Ishikawa (cell line): Measurements from ENCODE around the gene PATL2.

Experiments used
- CEBPB ChIP-seq: IDR thresholded peaks from 2 replicates; pipeline ENCODE4 v1.6.1; 2012
- CREB1 ChIP-seq: IDR thresholded peaks from 2 replicates; pipeline ENCODE4 v1.6.1; 2012; ENCODE audit warnings: low read depth
- EGR1 ChIP-seq: IDR thresholded peaks from 2 replicates; pipeline ENCODE4 v1.6.1; 2012
- EP300 ChIP-seq: IDR thresholded peaks from 2 replicates; pipeline ENCODE4 v1.6.1; 2012; ENCODE audit warnings: borderline replicate concordance
- FOXM1 ChIP-seq: IDR thresholded peaks from 2 replicates; pipeline ENCODE4 v1.6.1; 2012; ENCODE audit warnings: low read depth, borderline replicate concordance
- MAX ChIP-seq: IDR thresholded peaks from 2 replicates; pipeline ENCODE4 v1.6.1; 2012
- NFIC ChIP-seq: IDR thresholded peaks from 2 replicates; pipeline ENCODE4 v1.6.1; 2012
- RAD21 ChIP-seq: IDR thresholded peaks from 2 replicates; pipeline ENCODE4 v1.6.1; 2012; ENCODE audit warnings: low read depth
- REST ChIP-seq: IDR thresholded peaks from 2 replicates; pipeline ENCODE4 v1.6.1; 2012; ENCODE audit warnings: low read depth, mild to moderate bottlenecking
- TAF1 ChIP-seq: IDR thresholded peaks from 2 replicates; pipeline ENCODE4 v1.6.1; 2012; ENCODE audit warnings: low read depth, mild to moderate bottlenecking
- TCF12 ChIP-seq: IDR thresholded peaks from 2 replicates; pipeline ENCODE4 v1.6.1; 2012; ENCODE audit warnings: low read depth
- TEAD4 ChIP-seq: IDR thresholded peaks from 2 replicates; pipeline ENCODE4 v1.6.1; 2012
- USF1 ChIP-seq: IDR thresholded peaks from 2 replicates; pipeline ENCODE4 v1.6.1; 2012
- YY1 ChIP-seq: IDR thresholded peaks from 2 replicates; pipeline ENCODE4 v1.6.1; 2012; ENCODE audit warnings: low read depth
- ZBTB7A ChIP-seq: IDR thresholded peaks from 2 replicates; pipeline ENCODE4 v1.6.1; 2012; ENCODE audit warnings: low read depth

Gene PATL2

DNA sequence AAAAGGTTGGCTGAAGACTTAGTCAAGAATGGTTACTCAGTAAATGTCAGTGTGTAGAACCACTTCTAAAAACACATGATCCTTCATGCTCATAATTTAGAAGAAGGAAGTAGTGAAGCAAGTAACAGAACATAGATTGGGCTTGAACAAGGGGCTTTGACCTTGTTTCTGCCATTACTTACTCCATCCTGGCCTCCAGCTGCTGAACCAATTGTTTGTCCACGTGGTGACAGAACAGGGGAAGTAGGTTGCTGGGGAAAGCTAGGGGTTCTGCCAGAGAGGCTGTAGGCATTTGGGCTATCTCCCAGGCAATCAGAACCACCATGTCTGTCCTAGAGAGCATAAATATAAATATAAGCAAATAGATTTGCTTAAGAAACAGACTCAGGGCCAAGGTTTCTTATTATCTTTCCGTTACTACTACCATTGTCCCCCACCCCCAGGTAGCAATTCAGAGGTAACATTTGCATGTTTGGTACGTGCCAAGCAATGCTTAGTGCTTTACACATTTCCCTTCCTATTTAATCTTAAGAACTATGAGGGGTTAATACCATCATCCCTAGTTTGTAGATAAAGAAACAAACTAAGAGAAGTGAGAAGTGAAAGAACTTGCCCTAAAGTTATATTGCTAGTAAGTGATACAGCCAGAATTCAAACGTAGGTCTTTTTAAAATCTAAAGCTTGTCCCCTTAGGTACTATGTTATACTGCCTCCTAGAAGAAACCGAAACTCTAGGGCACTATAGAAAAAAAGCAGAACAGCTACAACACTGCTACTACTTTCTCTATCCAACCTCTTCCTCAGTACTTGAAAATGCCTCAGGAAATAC is 44.7 kb downstream of the PATL2 start:
- TF ChIP-seq TEAD4 (no peak), USF1 (no peak), CREB1 (no peak), ZBTB7A (no peak), FOXM1 (no peak), MAX (no peak), YY1 (no peak), RAD21 (no peak), CEBPB (no peak), NFIC (no peak), REST (no peak)

DNA sequence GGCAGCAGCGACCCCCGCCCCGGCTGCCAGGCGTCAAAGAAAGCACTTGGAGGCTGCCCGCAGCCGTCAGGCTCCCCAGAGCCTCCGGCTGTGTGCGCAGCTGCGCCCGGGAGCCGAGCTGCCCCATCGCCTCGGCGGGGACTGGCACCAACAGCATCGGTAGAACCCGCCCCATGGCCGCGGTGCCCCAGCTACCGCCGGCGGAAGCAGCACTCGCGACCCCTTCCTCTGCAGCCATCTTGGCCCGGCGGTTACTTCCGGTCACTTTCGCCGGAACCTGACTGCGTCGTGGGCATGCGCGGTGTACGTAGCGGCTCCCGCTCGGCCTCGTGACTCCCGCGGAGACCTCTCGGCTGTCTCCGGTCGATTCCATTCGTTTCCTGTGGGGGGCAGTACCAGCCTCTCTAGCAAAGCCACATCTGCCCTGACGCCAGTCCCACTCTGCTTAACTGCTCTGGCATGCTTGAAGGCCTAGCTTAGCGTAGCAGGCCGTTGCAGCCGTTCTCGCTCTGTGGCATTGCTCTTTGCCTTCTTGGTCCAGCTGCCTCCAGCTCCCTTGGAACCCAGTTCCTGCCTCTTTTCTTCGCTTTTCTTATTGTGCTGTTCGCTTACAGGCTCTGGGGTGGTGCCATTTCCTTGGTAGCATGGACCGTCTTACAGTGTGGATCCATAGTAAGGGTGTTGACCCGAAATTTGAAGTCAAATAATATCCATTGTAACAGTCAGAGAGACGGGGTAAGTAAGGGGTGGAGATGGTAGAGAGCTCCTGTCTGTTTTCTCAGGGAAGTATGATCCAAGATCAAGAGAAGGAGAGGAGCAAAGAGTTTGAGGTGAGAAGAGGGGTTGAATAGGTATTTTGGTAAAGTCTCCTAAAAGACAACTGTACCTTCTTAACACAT is 47.5 kb downstream of the PATL2 start, which contains the start of gene SPG11:
Gene SPG11 (minus strand): TSS at position 253 of the 899 bp plus-strand sequence. CDS start 15 bp downstream, at position 238.
- TF ChIP-seq EP300 (peak; percentile 8; the same call in 1 of the 2 replicates), USF1 (peak; percentile 93), TCF12 (no peak), CEBPB (no peak), ZBTB7A (no peak), TAF1 (peak; percentile 90), REST (no peak), RAD21 (peak; percentile 93), MAX (peak; percentile 89), FOXM1 (no peak), NFIC (no peak), YY1 (peak; percentile 97), CREB1 (no peak)

GRCh38 chr15:44662478-44663409 is 48.4 kb downstream of the PATL2 start:
- TF ChIP-seq CEBPB (no peak), RAD21 (no peak), TCF12 (0 out of 2 replicates have a peak, but pooled peaks have one; percentile 1), CREB1 (no peak), TEAD4 (peak; percentile 34; the same call in 1 of the 2 replicates), FOXM1 (no peak), EP300 (peak; percentile 21; the same call in 1 of the 2 replicates), ZBTB7A (peak; percentile 73), YY1 (no peak)

DNA sequence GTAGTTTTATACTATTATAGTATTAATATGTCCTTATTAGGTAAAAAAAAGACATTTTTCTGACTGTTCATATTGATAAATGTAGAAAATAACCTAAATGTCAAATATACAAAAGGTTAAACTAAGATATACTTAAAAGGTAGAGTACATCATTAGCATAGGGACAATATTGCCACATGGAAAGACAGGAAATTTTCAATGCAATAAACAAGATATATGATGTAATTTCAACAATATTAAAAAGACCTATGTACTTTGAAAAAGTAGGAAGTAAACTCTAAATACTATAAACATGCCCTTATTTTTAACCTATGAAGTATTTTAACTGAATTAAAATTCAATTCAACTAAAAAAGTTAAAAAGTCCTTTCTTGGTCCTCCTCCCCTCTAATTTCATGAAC is 49.5 kb downstream of the PATL2 start:
- TF ChIP-seq EP300 (no peak), REST (no peak), TAF1 (no peak), EGR1 (no peak), CREB1 (no peak), USF1 (no peak), CEBPB (no peak), TEAD4 (no peak), MAX (no peak), RAD21 (no peak), TCF12 (no peak), FOXM1 (no peak)
